ENCODE results near the gene TMEM158.

TMEM158 gene

GRCh38 chr3:45232521-45232920 is 6.4 kb upstream of the TMEM158 start:
- DNase-seq, result no peak

- no peak for DNase-seq
These were observed 1.9 kb upstream of the TMEM158 start for GRCh38 chr3:45227946-45228345.

- no peak for DNase-seq
These were observed 1.2 kb upstream of the TMEM158 start for GRCh38 chr3:45227071-45227820.

GRCh38 chr3:45225465-45226205 is 452 bp downstream of the TMEM158 start:
- DNase-seq, result peak; percentile 36

GRCh38 chr3:45224824-45225464 is 1.1 kb downstream of the TMEM158 start:
- peak; percentile 5 for DNase-seq

GRCh38 chr3:45223889-45224727 is 2.0 kb downstream of the TMEM158 start:
- DNase-seq, result no peak

GRCh38 chr3:45219694-45220093 is 6.4 kb downstream of the TMEM158 start:
- DNase-seq, result no peak

- DNase-seq, result no peak
These were observed 7.3 kb downstream of the TMEM158 start for GRCh38 chr3:45218578-45219390.

- no peak for DNase-seq
These were observed 10.0 kb downstream of the TMEM158 start for GRCh38 chr3:45216021-45216609.

- DNase-seq, result no peak
These were observed 10.6 kb downstream of the TMEM158 start for GRCh38 chr3:45215466-45215865.

- DNase-seq, result no peak
These were observed 11.9 kb downstream of the TMEM158 start for GRCh38 chr3:45214061-45214680.

- DNase-seq, result no peak
These were observed 14.0 kb downstream of the TMEM158 start for GRCh38 chr3:45212095-45212468.

- no peak for DNase-seq
These were observed 14.5 kb downstream of the TMEM158 start for GRCh38 chr3:45211466-45212094.

- peak; percentile 82 for DNase-seq
These were observed 15.6 kb downstream of the TMEM158 start for GRCh38 chr3:45210308-45211041.

- DNase-seq, result no peak
These were observed 16.6 kb downstream of the TMEM158 start for GRCh38 chr3:45209526-45209925.

GRCh38 chr3:45208586-45208985 is 17.5 kb downstream of the TMEM158 start:
- no peak for DNase-seq

GRCh38 chr3:45207446-45207845 is 18.6 kb downstream of the TMEM158 start:
- no peak for DNase-seq

- no peak for DNase-seq
These were observed 21.0 kb downstream of the TMEM158 start for GRCh38 chr3:45205126-45205525.

GRCh38 chr3:45204136-45204535 is 22.0 kb downstream of the TMEM158 start:
- DNase-seq, result no peak

Measured in activated CD4-positive, alpha-beta T cell treated with anti-CD3 and anti-CD28 coated beads, Interleukin-2, amount 50 U/mL, for 1 hour (primary cell).